Measurements from ENCODE around the gene ABCA6. TPM values are rescaled to one million over a fixed set of nuclear protein-coding genes. Genes with fewer than 3 reads are reported as not detected.

ABCA6 gene
- total RNA-seq, 1 donor, result 30.4 TPM

- no peak overlapping the region for H3K4me2 ChIP-seq (ENCODE audit: insufficient read depth, low read length)
- no peak overlapping the region for H3K4me3 ChIP-seq (ENCODE audit: insufficient read depth, low read length)
- H4K20me1 ChIP-seq (ENCODE audit: insufficient read depth, low read length), result no peaks in the 10 kb centered on the region
- H3K79me2 ChIP-seq (ENCODE audit: insufficient read depth, low read length), result no peaks in the 10 kb centered on the region
- no peaks in the 10 kb centered on the region for H3K27me3 ChIP-seq (ENCODE audit: insufficient read depth, low read length)
- no peak overlapping the region for H3K27ac ChIP-seq (ENCODE audit: low read depth, low read length)
- no peaks in the 10 kb centered on the region for H3K36me3 ChIP-seq (ENCODE audit: insufficient read depth, low read length)
- DNase-seq (ENCODE audit: insufficient read length, low spot score, missing footprints), result peak; percentile 6
- no peaks in the 10 kb centered on the region for H3K9me3 ChIP-seq (ENCODE audit: low read depth, low read length)
- peaks cover 24% of the 10 kb centered on the region for H3K4me1 ChIP-seq (ENCODE audit: insufficient read depth, low read length)
- TF ChIP-seq CTCF (IDR thresholded peaks at IDR 0.05; ENCODE audit: extremely low read depth, low read depth, low read length), result no peak
- H2AFZ ChIP-seq (ENCODE audit: low read length), result peak overlapping the region; percentile 37
Measured at GRCh38 chr17:69062860-69063581, 78.7 kb downstream of the ABCA6 start.

GRCh38 chr17:69061721-69062556 is 79.8 kb downstream of the ABCA6 start:
- no peaks in the 10 kb centered on the region for H3K27me3 ChIP-seq (ENCODE audit: insufficient read depth, low read length)
- TF ChIP-seq CTCF (IDR thresholded peaks at IDR 0.05; ENCODE audit: extremely low read depth, low read depth, low read length), result no peak
- no peaks in the 10 kb centered on the region for H4K20me1 ChIP-seq (ENCODE audit: insufficient read depth, low read length)
- H3K9me3 ChIP-seq (ENCODE audit: low read depth, low read length), result no peaks in the 10 kb centered on the region
- peak overlapping the region; percentile 0 for H2AFZ ChIP-seq (ENCODE audit: low read length)
- H3K4me2 ChIP-seq (ENCODE audit: insufficient read depth, low read length), result no peak overlapping the region
- peak; percentile 6 for DNase-seq (ENCODE audit: insufficient read length, low spot score, missing footprints)
- no peaks in the 10 kb centered on the region for H3K36me3 ChIP-seq (ENCODE audit: insufficient read depth, low read length)
- no peak overlapping the region for H3K4me3 ChIP-seq (ENCODE audit: insufficient read depth, low read length)
- H3K27ac ChIP-seq (ENCODE audit: low read depth, low read length), result no peak overlapping the region
- H3K4me1 ChIP-seq (ENCODE audit: insufficient read depth, low read length), result peaks cover 24% of the 10 kb centered on the region
- H3K79me2 ChIP-seq (ENCODE audit: insufficient read depth, low read length), result no peaks in the 10 kb centered on the region

GRCh38 chr17:69060822-69061221 is 80.9 kb downstream of the ABCA6 start, which contains the start of gene ABCA9:
ABCA9 (minus strand) TSS chr17:69060927; CDS start chr17:69051126, 9,801 bp downstream.
- H3K79me2 ChIP-seq (ENCODE audit: insufficient read depth, low read length), result no peaks in the 10 kb centered on the region
- no peak for TF ChIP-seq CTCF (IDR thresholded peaks at IDR 0.05; ENCODE audit: extremely low read depth, low read depth, low read length)
- DNase-seq (ENCODE audit: insufficient read length, low spot score, missing footprints), result peak; percentile 80
- no peaks in the 10 kb centered on the region for H3K36me3 ChIP-seq (ENCODE audit: insufficient read depth, low read length)
- H2AFZ ChIP-seq (ENCODE audit: low read length), result peak within 1 kb of the TSS; percentile 49
- no peaks in the 10 kb centered on the region for H4K20me1 ChIP-seq (ENCODE audit: insufficient read depth, low read length)
- H3K27me3 ChIP-seq (ENCODE audit: insufficient read depth, low read length), result no peaks in the 10 kb centered on the region
- H3K4me2 ChIP-seq (ENCODE audit: insufficient read depth, low read length), result peak within 1 kb of the TSS; percentile 50
- peaks cover 24% of the 10 kb centered on the region for H3K4me1 ChIP-seq (ENCODE audit: insufficient read depth, low read length)
- H3K4me3 ChIP-seq (ENCODE audit: insufficient read depth, low read length), result peak within 1 kb of the TSS; percentile 23
- H3K9me3 ChIP-seq (ENCODE audit: low read depth, low read length), result no peaks in the 10 kb centered on the region
- H3K27ac ChIP-seq (ENCODE audit: low read depth, low read length), result peak within 1 kb of the TSS; percentile 67

All from osteoblast (primary cell).